GM12872 (cell line): ENCODE measurements around the gene HVCN1.

Experiments used
- TF ChIP-seq, protein P1 (sequence below): IDR thresholded peaks from 3 replicates; pipeline ENCODE4 v1.5.1; 2011; ENCODE audit warnings: low read depth, mild to moderate bottlenecking, low read length, moderate library complexity; ENCODE audit not compliant: insufficient read depth

The HVCN1 gene

DNA sequence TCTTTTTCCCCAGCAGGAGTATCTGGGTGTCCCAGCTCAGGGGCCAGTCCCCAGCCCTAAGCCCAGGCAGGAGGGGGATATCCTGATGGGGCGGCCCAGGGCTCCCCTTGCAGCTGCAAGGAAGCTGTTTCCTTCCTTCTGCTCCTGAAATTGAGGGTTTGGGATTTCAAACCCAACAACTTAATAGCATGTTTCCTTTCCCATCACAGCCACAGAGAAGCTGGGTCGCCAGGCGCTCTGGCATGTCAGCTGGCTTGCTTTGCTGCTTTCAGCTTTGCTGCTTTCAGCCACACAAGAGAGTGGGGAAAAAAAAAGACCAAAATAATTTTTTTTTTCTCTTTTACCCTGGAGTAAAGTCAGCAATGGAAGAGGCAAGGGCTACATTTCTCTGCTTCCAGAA, 30.0 kb downstream of the HVCN1 start:
- TF ChIP-seq, protein P1, sequence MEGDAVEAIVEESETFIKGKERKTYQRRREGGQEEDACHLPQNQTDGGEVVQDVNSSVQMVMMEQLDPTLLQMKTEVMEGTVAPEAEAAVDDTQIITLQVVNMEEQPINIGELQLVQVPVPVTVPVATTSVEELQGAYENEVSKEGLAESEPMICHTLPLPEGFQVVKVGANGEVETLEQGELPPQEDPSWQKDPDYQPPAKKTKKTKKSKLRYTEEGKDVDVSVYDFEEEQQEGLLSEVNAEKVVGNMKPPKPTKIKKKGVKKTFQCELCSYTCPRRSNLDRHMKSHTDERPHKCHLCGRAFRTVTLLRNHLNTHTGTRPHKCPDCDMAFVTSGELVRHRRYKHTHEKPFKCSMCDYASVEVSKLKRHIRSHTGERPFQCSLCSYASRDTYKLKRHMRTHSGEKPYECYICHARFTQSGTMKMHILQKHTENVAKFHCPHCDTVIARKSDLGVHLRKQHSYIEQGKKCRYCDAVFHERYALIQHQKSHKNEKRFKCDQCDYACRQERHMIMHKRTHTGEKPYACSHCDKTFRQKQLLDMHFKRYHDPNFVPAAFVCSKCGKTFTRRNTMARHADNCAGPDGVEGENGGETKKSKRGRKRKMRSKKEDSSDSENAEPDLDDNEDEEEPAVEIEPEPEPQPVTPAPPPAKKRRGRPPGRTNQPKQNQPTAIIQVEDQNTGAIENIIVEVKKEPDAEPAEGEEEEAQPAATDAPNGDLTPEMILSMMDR = no peak

DNA sequence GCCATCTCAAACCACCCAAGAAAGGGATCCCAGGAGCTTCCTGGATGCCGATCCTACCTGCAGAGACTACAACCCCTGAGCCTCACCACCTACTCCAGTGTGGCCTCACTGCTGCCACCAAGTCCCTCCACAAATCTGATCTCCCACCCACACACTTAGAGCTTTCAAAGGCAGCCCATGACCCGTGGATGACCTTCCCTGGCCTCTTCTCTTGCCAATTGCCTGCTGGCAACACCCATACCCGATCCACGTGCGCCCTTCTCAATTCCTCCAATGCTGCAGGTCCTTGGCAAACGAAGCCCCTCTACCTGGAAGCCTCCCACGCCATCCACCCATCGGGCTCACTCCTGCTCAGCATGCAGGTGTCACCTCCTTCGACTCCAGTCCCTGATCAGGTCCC, 30.7 kb downstream of the HVCN1 start:
- TF ChIP-seq, protein P1 = no peak

DNA sequence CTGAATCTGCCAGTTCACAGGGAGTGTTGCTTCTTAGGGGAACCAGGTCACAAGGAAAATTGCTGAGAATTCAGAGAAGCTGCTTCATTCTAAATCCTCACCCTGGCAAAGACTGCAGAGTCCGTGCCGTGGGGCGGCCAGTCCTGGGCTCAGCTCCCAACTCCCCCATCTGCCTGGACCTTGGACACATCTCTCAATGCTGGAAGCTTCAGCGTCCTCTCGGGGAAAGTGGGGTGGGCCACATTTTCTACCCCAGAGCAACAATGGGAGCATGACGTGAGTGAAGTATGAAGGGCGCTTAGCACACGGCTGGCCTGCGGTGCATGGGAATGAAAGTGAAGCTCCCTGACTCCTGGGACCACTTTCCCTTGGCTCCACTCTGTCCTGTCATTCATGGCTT, 31.2 kb downstream of the HVCN1 start:
- TF ChIP-seq, protein P1 = no peak

DNA sequence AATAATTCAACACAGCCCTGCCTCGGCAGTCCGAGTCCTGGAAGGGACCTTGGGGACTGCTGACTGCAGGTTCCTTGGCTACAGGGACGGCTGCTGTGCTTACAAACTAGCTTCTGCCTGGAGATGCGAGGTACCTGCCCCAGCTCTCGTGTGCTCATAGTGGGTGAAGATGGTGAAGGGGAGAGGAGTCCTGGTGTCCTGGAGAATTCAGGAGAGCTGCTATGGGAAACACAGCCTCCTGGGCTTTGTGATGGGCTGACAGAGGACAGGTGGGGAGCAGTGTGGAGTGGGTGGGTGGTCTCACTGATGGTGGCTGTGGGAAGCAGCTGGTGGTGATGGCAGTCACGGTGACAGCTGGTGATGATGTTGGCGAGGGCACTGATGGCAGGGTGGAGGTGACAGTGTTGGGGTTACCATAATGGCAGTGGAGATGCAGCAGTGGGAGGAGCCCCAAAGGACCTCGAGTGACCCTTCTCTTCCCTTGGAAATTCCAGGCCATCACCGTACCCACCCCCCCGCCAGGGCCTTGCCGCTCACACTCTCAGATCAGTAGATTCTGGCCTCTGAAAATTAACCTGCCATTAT, 32.8 kb downstream of the HVCN1 start:
- TF ChIP-seq, protein P1 = no peak

DNA sequence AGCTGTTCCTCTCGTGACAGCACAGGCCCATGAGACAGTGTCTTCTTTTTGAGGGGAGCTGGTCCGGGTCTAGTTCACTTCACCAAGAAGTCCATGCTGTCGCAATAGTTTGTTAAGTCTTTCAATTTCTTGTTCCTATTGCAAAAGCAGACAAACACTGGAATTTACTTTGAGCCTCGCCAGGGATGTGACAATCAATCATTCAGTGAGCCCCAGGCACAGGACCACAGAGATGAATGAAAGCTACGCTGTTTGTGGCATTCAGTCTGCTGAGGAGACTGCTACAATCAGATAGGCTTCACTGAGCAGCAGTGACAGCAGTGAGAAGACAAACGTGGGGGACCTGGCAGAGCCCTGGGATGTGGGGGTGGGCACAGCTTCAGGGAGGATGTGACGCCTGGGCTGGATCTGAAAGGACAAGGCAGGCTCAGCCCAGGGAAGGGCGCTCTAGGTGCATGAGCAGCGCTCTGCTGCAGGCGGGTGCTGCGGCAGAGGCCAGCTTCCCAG, 39.5 kb downstream of the HVCN1 start:
- TF ChIP-seq, protein P1 = no peak

DNA sequence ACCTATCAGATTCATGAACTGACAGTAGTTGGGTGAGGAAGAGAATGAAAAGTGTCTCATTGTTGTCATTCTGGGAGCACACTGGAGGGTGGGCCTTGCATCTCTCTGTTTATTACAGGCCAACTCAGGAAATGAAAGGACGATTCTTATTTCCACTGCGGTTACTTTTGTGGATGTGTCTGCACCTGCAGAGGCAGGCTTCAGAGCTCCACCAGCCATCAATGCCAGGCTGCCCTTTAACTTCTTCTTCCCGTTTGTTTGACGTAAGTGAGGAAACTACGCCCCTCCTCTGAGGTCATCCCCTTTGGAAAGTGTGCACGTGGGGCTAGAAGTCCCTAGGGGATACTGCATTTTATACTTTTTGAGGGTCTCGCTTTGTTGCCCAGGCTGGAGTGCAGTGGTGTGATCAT, 41.3 kb downstream of the HVCN1 start:
- TF ChIP-seq, protein P1 = no peak

DNA sequence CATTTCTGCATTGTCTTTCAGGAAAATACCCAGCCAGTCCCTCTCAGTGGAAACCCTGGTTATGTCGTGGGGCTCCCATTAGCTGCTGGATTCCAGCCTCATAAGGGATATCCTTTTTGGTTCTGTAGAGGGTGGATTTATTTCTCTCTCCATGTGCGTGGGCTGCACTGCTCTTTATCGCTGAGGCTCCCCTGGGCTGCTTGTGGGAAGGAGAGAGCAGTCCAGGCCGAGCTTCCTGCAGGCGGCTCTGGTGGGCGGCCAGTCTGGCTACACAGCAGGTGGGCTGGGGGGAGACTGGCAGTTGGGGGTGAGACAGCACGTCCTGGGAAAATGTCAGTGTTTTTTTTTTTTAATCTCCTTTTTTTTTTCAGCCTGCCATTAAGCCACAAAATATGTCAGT, 47.4 kb downstream of the HVCN1 start:
- TF ChIP-seq, protein P1 = no peak
